Measurements from ENCODE around the gene GJB3. TPM values are rescaled to one million over a fixed set of nuclear protein-coding genes. Genes with fewer than 3 reads are reported as not detected.
"Not testable (repeated sequence)": the region's sequence is repeated elsewhere in the genome, so short reads cannot be mapped to it uniquely, and the experiment has no call there.

GJB3 gene
- total RNA-seq, 1 experiment from 2014 or later = 23.1 TPM

- intact Hi-C loops (cut with micrococcal nuclease; ENCODE audit: unreplicated experiment) = no loop called here
- no TSS peak for BruUV-seq (replicated peaks)
- Mint-ChIP-seq H3K4me3 (ENCODE audit: low read depth, unreplicated experiment) (no peak overlapping the region), H3K9me3 (ENCODE audit: low read depth, unreplicated experiment) (no peaks in the 10 kb centered on the region), H3K4me1 (ENCODE audit: low read depth, unreplicated experiment) (no peaks in the 10 kb centered on the region), H3K36me3 (ENCODE audit: insufficient read depth, unreplicated experiment) (no peaks in the 10 kb centered on the region), H3K27ac (ENCODE audit: unreplicated experiment) (no peak overlapping the region), H3K27me3 (ENCODE audit: unreplicated experiment) (peaks cover 34% of the 10 kb centered on the region)
- no peak for TF ChIP-seq CTCF (IDR thresholded peaks at IDR 0.05; ENCODE audit: unreplicated experiment)
- no peak for DNase-seq
- CTCF ChIA-PET = no interaction called here
These were observed 19.2 kb downstream of the GJB3 start for GRCh38 chr1:34800214-34800613.

GRCh38 chr1:34803770-34804169, 22.8 kb downstream of the GJB3 start:
- TF ChIP-seq CTCF (IDR thresholded peaks at IDR 0.05; ENCODE audit: unreplicated experiment) = no peak
- no TSS peak for BruUV-seq (replicated peaks)
- intact Hi-C loops (cut with micrococcal nuclease; ENCODE audit: unreplicated experiment) = no loop called here
- no peaks in the 10 kb centered on the region for H3K9me3 Mint-ChIP-seq (ENCODE audit: low read depth, unreplicated experiment)
- CTCF ChIA-PET = no interaction called here
- H3K36me3 Mint-ChIP-seq (ENCODE audit: insufficient read depth, unreplicated experiment) = no peaks in the 10 kb centered on the region
- H3K4me1 Mint-ChIP-seq (ENCODE audit: low read depth, unreplicated experiment) = peaks cover 19% of the 10 kb centered on the region
- H3K4me3 Mint-ChIP-seq (ENCODE audit: low read depth, unreplicated experiment) = no peak overlapping the region
- H3K27me3 Mint-ChIP-seq (ENCODE audit: unreplicated experiment) = no peaks in the 10 kb centered on the region
- H3K27ac Mint-ChIP-seq (ENCODE audit: unreplicated experiment) = no peak overlapping the region
- no peak for DNase-seq

GRCh38 chr1:34806396-34806795, 25.4 kb downstream of the GJB3 start:
- Mint-ChIP-seq H3K27ac (ENCODE audit: unreplicated experiment) (no peak overlapping the region), H3K4me3 (ENCODE audit: low read depth, unreplicated experiment) (no peak overlapping the region), H3K9me3 (ENCODE audit: low read depth, unreplicated experiment) (no peaks in the 10 kb centered on the region), H3K4me1 (ENCODE audit: low read depth, unreplicated experiment) (peaks cover 19% of the 10 kb centered on the region), H3K27me3 (ENCODE audit: unreplicated experiment) (no peaks in the 10 kb centered on the region), H3K36me3 (ENCODE audit: insufficient read depth, unreplicated experiment) (no peaks in the 10 kb centered on the region)
- intact Hi-C loops (cut with micrococcal nuclease; ENCODE audit: unreplicated experiment) = no loop called here
- no peak for TF ChIP-seq CTCF (IDR thresholded peaks at IDR 0.05; ENCODE audit: unreplicated experiment)
- BruUV-seq (replicated peaks) = no TSS peak
- CTCF ChIA-PET = no interaction called here
- no peak for DNase-seq

GRCh38 chr1:34808051-34808810, 27.2 kb downstream of the GJB3 start:
- DNase-seq = no peak
- Mint-ChIP-seq H3K27me3 (ENCODE audit: unreplicated experiment) (no peaks in the 10 kb centered on the region), H3K9me3 (ENCODE audit: low read depth, unreplicated experiment) (no peaks in the 10 kb centered on the region), H3K4me3 (ENCODE audit: low read depth, unreplicated experiment) (no peak overlapping the region), H3K36me3 (ENCODE audit: insufficient read depth, unreplicated experiment) (no peaks in the 10 kb centered on the region), H3K27ac (ENCODE audit: unreplicated experiment) (no peak overlapping the region), H3K4me1 (ENCODE audit: low read depth, unreplicated experiment) (peaks cover 19% of the 10 kb centered on the region)
- CTCF ChIA-PET = no interaction called here
- no peak for TF ChIP-seq CTCF (IDR thresholded peaks at IDR 0.05; ENCODE audit: unreplicated experiment)
- no TSS peak for BruUV-seq (replicated peaks)
- intact Hi-C loops (cut with micrococcal nuclease; ENCODE audit: unreplicated experiment) = no loop called here

- H3K36me3 Mint-ChIP-seq (ENCODE audit: insufficient read depth, unreplicated experiment); CTCF ChIA-PET; intact Hi-C loops (cut with micrococcal nuclease; ENCODE audit: unreplicated experiment); H3K9me3 Mint-ChIP-seq (ENCODE audit: low read depth, unreplicated experiment); BruUV-seq (replicated peaks); H3K27ac Mint-ChIP-seq (ENCODE audit: unreplicated experiment); DNase-seq; H3K27me3 Mint-ChIP-seq (ENCODE audit: unreplicated experiment); H3K4me3 Mint-ChIP-seq (ENCODE audit: low read depth, unreplicated experiment): not testable (repeated sequence)
- H3K4me1 Mint-ChIP-seq (ENCODE audit: low read depth, unreplicated experiment) = peaks cover 17% of the 10 kb centered on the region
These were observed 29.8 kb downstream of the GJB3 start for GRCh38 chr1:34810781-34811180.
